ENCODE measurements around the gene CDS2. TPM values are rescaled to one million over a fixed set of nuclear protein-coding genes. Genes with fewer than 3 reads are reported as not detected.

Gene CDS2
- total and polyA plus RNA-seq, 2 experiments from 2014 or later, result 16.8 to 40.8 TPM

GRCh38 chr20:5180421-5180820, 53.6 kb downstream of the CDS2 start:
- H3K4me1 Mint-ChIP-seq, result peaks cover 33% of the 10 kb centered on the region
- H3K27ac ChIP-seq (ENCODE audit: low read depth), result no peak overlapping the region
- H3K27ac Mint-ChIP-seq, result no peak overlapping the region; the same call in 1 of the 2 replicates

More at GRCh38 chr20:5180421-5180820, 53.6 kb downstream of the CDS2 start:
- peaks cover 35% of the 10 kb centered on the region; the same call in 2 of the 3 replicates for H3K36me3 Mint-ChIP-seq (ENCODE audit: low read depth)
- Histone ChIP-seq H4K20me1 (replicated peaks; ENCODE audit: insufficient read depth) (no peaks in the 10 kb centered on the region; the same call in 1 of the 2 replicates), H3K36me3 (ENCODE audit: insufficient read depth) (peaks cover 18% of the 10 kb centered on the region), H3F3A (replicated peaks; ENCODE audit: low read depth) (0 out of 2 replicates have a peak, but pooled peaks cover 5% of the 10 kb centered on the region), H3K9me2 (ENCODE audit: insufficient read depth) (no peaks in the 10 kb centered on the region), H3K79me2 (replicated peaks; ENCODE audit: insufficient read depth) (peaks cover 4% of the 10 kb centered on the region; the same call in 1 of the 2 replicates), H3K4me1 (ENCODE audit: insufficient read depth) (peaks cover 28% of the 10 kb centered on the region), H3K4me2 (no peak overlapping the region), H2AFZ (no peak overlapping the region), H3K4me3 (no peak overlapping the region), H3K27me3 (ENCODE audit: insufficient read depth) (no peaks in the 10 kb centered on the region)
- ATAC-seq (no peak), DNase-seq (ENCODE audit: low spot score) (no peak)
- peaks cover 4% of the 10 kb centered on the region for H3K27me3 Mint-ChIP-seq (ENCODE audit: insufficient read depth, low read depth, poor library complexity)
- no peak overlapping the region for H3K4me3 Mint-ChIP-seq
- no peaks in the 10 kb centered on the region for H3K9me3 Mint-ChIP-seq
- TF ChIP-seq NANOG (IDR thresholded peaks at IDR 0.05; ENCODE audit: borderline replicate concordance) (no peak), POLR2AphosphoS5 (IDR thresholded peaks at IDR 0.05; ENCODE audit: low read depth) (no peak), ZNF462 (CRISPR knock-in tag; IDR thresholded peaks at IDR 0.05) (no peak), ZNF114 (CRISPR knock-in tag; IDR thresholded peaks at IDR 0.05) (no peak), EZH2 (IDR thresholded peaks at IDR 0.05; ENCODE audit: low read depth, unreplicated experiment) (no peak), EZH2phosphoT487 (IDR thresholded peaks at IDR 0.05; ENCODE audit: unreplicated experiment) (no peak), ZNF331 (CRISPR knock-in tag; IDR thresholded peaks at IDR 0.05; ENCODE audit: low read depth) (no peak), JUNB (IDR thresholded peaks at IDR 0.05; ENCODE audit: unreplicated experiment) (no peak), STAT1 (IDR thresholded peaks at IDR 0.05; ENCODE audit: unreplicated experiment) (no peak), CREB1 (CRISPR knock-in tag; IDR thresholded peaks at IDR 0.05; ENCODE audit: low read depth) (no peak)
- TF ChIP-seq, protein P1, sequence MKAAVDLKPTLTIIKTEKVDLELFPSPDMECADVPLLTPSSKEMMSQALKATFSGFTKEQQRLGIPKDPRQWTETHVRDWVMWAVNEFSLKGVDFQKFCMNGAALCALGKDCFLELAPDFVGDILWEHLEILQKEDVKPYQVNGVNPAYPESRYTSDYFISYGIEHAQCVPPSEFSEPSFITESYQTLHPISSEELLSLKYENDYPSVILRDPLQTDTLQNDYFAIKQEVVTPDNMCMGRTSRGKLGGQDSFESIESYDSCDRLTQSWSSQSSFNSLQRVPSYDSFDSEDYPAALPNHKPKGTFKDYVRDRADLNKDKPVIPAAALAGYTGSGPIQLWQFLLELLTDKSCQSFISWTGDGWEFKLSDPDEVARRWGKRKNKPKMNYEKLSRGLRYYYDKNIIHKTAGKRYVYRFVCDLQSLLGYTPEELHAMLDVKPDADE (IDR thresholded peaks at IDR 0.05), result no peak
- TF ChIP-seq, protein P2, sequence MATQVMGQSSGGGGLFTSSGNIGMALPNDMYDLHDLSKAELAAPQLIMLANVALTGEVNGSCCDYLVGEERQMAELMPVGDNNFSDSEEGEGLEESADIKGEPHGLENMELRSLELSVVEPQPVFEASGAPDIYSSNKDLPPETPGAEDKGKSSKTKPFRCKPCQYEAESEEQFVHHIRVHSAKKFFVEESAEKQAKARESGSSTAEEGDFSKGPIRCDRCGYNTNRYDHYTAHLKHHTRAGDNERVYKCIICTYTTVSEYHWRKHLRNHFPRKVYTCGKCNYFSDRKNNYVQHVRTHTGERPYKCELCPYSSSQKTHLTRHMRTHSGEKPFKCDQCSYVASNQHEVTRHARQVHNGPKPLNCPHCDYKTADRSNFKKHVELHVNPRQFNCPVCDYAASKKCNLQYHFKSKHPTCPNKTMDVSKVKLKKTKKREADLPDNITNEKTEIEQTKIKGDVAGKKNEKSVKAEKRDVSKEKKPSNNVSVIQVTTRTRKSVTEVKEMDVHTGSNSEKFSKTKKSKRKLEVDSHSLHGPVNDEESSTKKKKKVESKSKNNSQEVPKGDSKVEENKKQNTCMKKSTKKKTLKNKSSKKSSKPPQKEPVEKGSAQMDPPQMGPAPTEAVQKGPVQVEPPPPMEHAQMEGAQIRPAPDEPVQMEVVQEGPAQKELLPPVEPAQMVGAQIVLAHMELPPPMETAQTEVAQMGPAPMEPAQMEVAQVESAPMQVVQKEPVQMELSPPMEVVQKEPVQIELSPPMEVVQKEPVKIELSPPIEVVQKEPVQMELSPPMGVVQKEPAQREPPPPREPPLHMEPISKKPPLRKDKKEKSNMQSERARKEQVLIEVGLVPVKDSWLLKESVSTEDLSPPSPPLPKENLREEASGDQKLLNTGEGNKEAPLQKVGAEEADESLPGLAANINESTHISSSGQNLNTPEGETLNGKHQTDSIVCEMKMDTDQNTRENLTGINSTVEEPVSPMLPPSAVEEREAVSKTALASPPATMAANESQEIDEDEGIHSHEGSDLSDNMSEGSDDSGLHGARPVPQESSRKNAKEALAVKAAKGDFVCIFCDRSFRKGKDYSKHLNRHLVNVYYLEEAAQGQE (IDR thresholded peaks at IDR 0.05; ENCODE audit: unreplicated experiment), result no peak
- TF ChIP-seq, protein P3, sequence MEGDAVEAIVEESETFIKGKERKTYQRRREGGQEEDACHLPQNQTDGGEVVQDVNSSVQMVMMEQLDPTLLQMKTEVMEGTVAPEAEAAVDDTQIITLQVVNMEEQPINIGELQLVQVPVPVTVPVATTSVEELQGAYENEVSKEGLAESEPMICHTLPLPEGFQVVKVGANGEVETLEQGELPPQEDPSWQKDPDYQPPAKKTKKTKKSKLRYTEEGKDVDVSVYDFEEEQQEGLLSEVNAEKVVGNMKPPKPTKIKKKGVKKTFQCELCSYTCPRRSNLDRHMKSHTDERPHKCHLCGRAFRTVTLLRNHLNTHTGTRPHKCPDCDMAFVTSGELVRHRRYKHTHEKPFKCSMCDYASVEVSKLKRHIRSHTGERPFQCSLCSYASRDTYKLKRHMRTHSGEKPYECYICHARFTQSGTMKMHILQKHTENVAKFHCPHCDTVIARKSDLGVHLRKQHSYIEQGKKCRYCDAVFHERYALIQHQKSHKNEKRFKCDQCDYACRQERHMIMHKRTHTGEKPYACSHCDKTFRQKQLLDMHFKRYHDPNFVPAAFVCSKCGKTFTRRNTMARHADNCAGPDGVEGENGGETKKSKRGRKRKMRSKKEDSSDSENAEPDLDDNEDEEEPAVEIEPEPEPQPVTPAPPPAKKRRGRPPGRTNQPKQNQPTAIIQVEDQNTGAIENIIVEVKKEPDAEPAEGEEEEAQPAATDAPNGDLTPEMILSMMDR (conservative IDR thresholded peaks at IDR 0.05; ENCODE audit: low read depth in 2 of 2), result no peak
